Esophagus muscularis mucosa (tissue), 4 donors: ENCODE results near the gene MSX2.

Source experiments
- CTCF ChIP-seq, 3 experiments: fragments of 200-600 bp in 2 of 3; fragments of 450-650 bp in 1 of 3; sonication (generic) in 2 of 3; IDR thresholded peaks; one replicate each; pipeline ENCODE4 v1.5.1; 2017 to 2019; ENCODE audit warnings: antibody characterized with exemption in 3 of 3, mild to moderate bottlenecking in 2 of 3, moderate library complexity in 1 of 3
- EP300 ChIP-seq: sonication (generic); formaldehyde crosslinking; IDR thresholded peaks from one replicate; pipeline ENCODE4 v1.6.1; 2017; ENCODE audit warnings: antibody characterized with exemption
- POLR2A ChIP-seq: fragments of 450-650 bp; IDR thresholded peaks from one replicate; pipeline ENCODE4 v1.6.1; 2017; ENCODE audit warnings: antibody characterized with exemption, moderate library complexity, mild to moderate bottlenecking, low read depth
- POLR2AphosphoS5 ChIP-seq, 2 donors: sonication (generic); formaldehyde crosslinking; IDR thresholded peaks; one replicate each; pipeline ENCODE4 v1.6.1; 2017; ENCODE audit warnings: antibody characterized with exemption in 2 of 2

- TF ChIP-seq CTCF (IDR thresholded peaks at IDR 0.05), result no peak
- no peak for TF ChIP-seq POLR2AphosphoS5 (IDR thresholded peaks at IDR 0.05)
- no peak for TF ChIP-seq POLR2A
- no peak for TF ChIP-seq EP300
Measured at GRCh38 chr5:174733091-174733690, 8.8 kb downstream of the MSX2 start.
